Fibroblast of mammary gland (primary cell): ENCODE results near the gene LRRC8D.

Experiments
- DNase-seq: peaks from one replicate; pipeline ENCODE4 v3.0.0-alpha.2; 2010; ENCODE audit warnings: low read depth
- H3K4me3 ChIP-seq: 2 replicates; pipeline ENCODE4 v1.5.1; 2011; ENCODE audit warnings: low read depth, mild to moderate bottlenecking, low read length, moderate library complexity; ENCODE audit not compliant: control insufficient read depth
- CTCF ChIP-seq: conservative IDR thresholded peaks from 2 replicates; pipeline ENCODE4 v1.5.1; 2011; ENCODE audit warnings: low read depth, low read length, inconsistent platforms; ENCODE audit not compliant: control insufficient read depth, insufficient read depth

The LRRC8D gene

GRCh38 chr1:89910780-89911179 is 89.9 kb downstream of the LRRC8D start:
- peak; percentile 62 for DNase-seq
- TF ChIP-seq CTCF = no peak
- no peak overlapping the region for H3K4me3 ChIP-seq

- H3K4me3 ChIP-seq = no peak overlapping the region
- TF ChIP-seq CTCF = no peak
- DNase-seq = no peak
These were observed 90.6 kb downstream of the LRRC8D start for GRCh38 chr1:89911191-89911991.

- no peak overlapping the region for H3K4me3 ChIP-seq
- TF ChIP-seq CTCF = no peak
- no peak for DNase-seq
These were observed 91.2 kb downstream of the LRRC8D start for GRCh38 chr1:89912073-89912472.

GRCh38 chr1:89913353-89914095 is 92.7 kb downstream of the LRRC8D start:
- DNase-seq = no peak
- no peak for TF ChIP-seq CTCF
- no peak overlapping the region for H3K4me3 ChIP-seq

GRCh38 chr1:89917353-89917752 is 96.5 kb downstream of the LRRC8D start:
- DNase-seq = no peak
- no peak for TF ChIP-seq CTCF
- no peak overlapping the region for H3K4me3 ChIP-seq

GRCh38 chr1:89918127-89918793 is 97.4 kb downstream of the LRRC8D start:
- peak; percentile 70 for DNase-seq
- H3K4me3 ChIP-seq = no peak overlapping the region
- no peak for TF ChIP-seq CTCF
